SIG-M5 treated with dmso at 0.1 percent for 504 hours (cell line): ENCODE data around the gene MYO1H.
"Not testable (repeated sequence)": the region's sequence is repeated elsewhere in the genome, so short reads cannot be mapped to it uniquely, and the experiment has no call there.

Source experiments
- DNase-seq: peaks from one replicate; lab custom pipeline; 2025; ENCODE audit not compliant: unreplicated experiment; lab: John Stamatoyannopoulos, UW

MYO1H gene

DNA sequence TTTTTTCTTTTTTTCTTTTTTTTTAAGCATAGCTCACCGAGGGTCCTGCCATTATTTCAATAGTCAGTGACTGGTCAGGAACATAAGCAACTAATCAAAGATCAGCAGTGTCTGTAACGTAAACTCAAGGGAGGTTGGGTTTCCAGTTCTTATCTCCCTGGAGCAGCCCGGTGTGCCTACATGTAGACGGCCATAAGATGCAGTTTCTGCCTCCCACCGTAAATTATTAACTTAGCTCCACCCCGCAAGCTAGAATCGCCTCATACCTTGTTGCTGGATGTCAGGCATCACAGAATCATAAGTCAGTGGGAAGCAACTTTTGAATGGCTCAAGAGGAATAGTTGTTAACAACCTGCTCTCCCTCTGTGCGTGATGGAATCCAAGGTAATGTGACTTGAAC lies at the start of gene MYO1H:
Gene MYO1H, plus strand, starts transcription at position 312 of the 400 bp plus-strand sequence. Its CDS starts 61 bp downstream, at position 373.
- DNase-seq: no peak

- no peak for DNase-seq
Observed at GRCh38 chr12:109299849-109300248, 47.9 kb upstream of the MYO1H start.

- no peak for DNase-seq
Observed at GRCh38 chr12:109301643-109302168, 46.0 kb upstream of the MYO1H start.

DNA sequence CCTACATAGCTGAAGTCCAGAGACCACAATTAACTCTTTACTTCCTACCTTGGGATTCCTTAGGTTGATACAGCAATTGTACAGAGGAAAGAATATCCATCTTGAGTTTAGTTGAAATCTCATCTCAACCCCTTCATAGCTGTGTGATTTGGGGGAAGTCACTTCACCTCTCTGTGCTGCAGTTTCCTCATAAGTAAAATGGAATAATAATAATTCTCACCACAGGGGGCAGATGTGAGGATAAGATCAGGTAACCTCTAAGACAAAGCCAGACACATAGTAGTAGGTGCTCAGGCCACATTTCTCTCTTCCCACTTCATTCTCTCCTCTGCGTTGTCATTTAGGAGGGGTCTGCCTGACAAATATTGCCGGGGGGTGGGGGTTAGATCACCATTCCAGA lies 45.3 kb upstream of the MYO1H start:
- no peak for DNase-seq

DNA sequence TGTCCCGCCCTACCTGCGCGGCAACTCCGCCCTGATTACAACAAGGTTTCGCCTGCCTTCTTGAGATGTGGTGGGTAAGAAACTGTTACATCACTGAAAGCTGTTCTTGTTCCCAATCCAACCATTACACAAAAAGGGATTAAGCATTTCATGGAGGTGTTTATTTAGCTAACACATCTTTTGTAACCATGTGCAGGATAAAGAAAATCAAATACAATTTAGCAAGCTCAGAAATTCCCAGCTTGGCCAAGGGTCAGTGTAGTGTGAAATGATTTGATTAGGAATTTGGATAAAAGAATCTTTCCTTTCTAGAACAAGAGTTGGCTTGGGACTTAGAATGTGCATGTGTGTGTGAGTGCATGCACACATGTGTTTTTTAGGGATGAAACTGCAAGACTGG lies 44.9 kb upstream of the MYO1H start:
- no peak for DNase-seq

DNA sequence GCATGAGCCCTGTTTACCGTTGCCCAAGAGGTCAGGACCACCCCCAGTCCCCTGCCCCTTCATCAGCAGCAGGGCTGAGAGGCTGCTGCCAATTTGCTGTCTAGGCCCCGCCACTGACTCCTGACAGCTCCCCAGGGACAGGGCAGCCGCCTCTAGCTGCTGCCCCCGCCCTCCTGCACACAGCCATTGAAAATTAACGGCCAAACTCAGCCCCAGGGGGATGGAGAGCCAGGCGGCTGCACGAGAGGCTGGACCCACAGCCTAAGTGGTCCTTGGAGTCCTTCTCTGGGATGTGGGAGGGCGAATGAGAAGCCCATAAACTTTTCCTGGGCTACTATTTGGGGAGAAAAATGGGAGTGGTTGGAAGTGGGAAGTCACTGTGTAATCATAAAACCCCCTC lies 43.2 kb upstream of the MYO1H start:
- DNase-seq: no peak

GRCh38 chr12:109305547-109305946 lies 42.2 kb upstream of the MYO1H start:
- DNase-seq: no peak

DNA sequence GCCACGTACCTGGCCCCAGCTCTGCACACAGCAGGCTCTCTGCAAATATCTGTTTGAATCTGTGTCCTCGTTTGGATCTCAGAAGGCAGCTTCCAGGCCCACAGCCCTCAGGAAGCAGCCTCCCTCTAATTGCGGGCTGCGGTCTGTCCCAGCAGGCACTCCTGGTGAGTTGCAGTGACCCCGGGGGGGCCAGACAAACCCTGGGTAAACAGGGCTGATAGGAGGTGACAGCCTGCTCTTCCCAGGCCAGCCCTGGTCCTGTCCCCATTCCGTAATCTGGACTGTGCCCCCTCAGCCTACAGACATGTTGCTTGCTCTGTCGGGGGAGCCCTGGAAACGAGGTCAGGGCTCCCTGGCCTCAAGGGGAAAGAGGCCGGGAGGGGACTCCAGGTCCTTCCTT lies 40.6 kb upstream of the MYO1H start:
- DNase-seq: no peak

DNA sequence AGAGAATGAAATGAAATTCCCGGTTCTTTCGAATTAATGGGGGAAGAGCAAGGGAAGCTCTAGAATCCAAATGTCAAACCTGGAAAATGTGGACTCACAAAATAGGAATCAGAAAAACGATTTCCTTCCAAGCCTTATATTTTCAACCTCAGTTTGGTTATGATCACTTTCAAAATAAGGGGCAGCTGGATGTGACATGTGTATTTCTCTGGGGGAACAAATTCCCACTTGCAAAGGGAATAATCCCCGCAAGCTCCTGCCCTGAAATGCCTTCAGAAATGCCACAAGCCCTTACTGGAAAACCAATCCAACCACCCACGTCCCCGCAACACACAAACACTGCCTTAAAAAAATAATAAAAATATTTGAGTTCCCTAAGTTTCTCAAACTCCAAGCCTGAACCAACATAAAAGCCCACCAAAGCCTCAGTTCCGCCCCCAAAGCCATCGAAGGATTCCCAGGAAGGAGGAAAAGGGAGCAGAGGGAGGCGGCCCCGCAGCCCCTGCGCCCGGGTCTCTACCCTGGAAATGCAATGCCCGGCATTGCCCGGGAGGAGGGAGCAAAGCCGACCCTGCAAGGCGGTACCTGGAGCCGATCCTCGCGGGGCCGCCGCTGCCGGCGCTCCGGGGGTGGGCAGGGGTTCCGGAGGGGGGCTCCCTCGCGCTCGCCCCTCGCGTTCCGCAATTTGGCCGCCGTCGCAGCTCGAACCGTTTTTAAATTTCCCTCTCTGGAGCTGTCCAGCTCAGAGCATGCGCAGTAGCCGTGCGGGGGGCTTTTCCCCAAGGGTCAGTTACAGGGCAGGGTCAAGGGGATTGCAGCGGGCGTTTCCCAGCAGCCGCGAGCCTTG lies 38.9 kb upstream of the MYO1H start, which contains the start of gene FOXN4:
Gene FOXN4, minus strand, starts transcription at position 751 of the 847 bp plus-strand sequence. CDS start 963 bp downstream, outside the sequence.
- no peak for DNase-seq

DNA sequence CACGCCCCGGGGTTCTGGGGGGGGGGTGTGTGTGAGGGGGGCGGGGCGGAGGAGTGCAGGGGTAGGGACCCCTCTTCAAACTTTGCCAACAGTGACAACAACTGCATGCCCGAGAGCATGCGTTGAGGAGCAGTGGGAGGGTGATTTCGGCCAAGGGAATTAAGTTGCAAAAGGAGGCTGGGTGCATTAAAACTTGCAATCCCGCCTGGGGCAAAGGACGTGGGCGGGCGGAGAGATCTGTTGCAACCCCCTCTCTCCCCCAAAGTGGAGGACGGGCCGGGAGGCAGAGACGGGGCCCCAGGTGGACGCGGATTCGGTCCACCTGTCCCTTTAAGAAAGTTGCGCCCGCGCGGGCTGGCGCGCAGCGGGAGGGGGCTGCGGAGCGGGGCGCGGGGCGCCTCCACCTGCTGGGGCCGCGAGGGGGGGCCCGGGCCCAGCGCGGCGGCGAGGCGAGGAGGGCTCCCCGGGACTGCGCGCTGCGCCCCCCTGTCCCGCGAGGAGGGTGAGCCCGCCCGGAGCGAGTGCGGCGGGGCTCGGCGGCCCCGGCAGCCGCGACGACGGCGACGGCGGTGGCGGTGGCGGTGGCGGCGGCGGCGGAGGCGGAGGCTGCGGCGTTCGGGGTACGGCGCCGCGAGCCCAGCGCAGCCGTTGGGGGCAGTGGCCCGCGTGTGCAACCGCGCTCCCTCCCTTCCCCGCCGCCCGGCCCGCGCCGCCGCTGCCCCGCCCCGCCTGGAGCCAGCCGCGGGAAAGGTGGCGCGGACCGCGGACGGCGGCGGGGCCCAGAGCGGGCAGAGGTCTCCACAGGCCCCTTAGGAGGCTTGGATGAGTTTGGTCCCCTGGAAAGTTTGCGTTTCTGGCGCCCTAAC lies 38.1 kb upstream of the MYO1H start:
- DNase-seq: peak; percentile 19

DNA sequence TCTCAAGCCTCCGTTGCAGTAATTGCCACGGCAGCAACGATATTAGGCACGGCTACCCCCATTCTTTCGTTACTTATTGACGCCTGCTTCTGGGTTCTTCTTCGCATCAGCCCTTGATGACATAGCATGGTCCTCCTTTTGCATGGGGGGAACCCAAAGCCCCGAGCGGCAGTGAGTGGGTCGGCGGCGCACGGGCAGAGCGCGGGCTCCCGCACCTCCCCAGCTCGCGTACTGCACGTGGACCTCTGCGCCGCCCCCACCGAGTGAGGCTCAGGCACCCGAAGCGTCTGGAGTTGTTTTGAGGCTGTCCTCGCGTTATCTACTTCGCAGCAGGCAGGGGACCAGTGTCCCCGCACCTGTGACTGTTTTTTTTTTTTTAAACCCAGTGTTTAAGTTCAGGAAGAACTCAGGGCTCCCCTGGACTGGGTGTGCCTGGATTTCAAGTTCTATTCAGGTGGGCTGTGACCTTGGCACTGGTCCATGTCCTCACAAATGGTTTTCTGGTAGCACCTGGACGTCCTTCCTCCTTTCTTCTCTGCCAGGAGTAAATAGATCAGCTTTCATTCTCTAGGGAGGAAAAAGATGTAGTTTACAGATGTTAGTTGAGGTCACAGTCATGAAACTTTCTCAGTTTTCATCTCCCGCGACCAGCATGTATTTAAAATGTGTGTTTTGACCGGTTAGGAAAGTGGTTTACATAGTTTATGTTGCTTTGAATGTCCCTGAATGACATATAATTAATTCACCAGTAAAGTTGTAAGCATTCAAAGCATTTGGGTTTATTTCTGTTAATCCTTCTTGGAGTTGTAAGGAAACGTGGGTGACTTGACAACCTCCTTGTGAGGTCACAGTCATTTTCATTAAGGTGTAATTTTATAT lies 37.2 kb upstream of the MYO1H start:
- no peak for DNase-seq

- DNase-seq: not testable (repeated sequence)
Observed at GRCh38 chr12:109321294-109321693, 26.4 kb upstream of the MYO1H start.

- DNase-seq: no peak
Observed at GRCh38 chr12:109329003-109329402, 18.7 kb upstream of the MYO1H start.

- DNase-seq: no peak
Observed at GRCh38 chr12:109329686-109330085, 18.0 kb upstream of the MYO1H start.

DNA sequence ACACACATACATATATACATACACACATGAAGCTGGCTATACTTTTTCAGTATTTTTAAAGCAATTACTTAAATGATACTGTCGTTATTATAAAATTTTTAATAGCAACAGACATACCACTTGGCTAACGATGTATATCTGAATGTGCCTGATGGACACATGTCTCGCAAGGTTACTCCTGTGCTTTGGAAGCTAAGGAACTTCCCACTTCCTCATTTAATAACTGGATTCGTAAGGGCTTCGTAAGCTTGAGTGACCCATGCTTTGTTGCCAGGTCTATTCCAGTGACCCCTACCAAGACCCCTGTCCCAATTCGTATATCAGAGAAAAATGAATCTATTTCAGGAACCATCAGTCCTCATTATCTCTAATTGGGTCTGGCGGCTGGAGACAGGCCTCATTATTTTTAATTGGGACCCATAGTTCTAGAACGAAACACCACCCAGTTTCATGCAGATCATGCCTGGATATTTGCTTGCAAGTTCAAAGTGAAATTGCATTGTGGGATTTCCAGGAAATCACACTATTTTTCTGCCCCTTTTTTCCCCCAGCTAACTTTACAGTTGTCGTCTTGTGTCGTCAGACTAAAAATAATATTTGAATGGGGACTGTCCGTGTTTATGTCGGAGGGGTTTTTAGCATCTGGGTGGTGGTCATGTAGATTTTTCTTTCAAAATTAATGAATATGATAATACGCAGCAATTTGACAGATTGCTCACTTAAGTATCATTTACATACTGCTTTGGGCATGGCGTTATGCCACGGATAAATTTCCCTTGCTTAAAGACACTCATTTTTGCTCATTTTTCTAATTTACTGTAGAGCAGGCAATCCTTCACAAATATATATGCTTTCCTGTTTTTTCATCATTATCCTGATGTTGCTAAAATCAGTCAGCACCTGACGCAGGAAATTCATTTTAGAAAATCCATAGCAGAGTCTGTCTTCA lies 17.1 kb upstream of the MYO1H start:
- no peak for DNase-seq

- no peak for DNase-seq
Observed at GRCh38 chr12:109331301-109331952, 16.3 kb upstream of the MYO1H start.

DNA sequence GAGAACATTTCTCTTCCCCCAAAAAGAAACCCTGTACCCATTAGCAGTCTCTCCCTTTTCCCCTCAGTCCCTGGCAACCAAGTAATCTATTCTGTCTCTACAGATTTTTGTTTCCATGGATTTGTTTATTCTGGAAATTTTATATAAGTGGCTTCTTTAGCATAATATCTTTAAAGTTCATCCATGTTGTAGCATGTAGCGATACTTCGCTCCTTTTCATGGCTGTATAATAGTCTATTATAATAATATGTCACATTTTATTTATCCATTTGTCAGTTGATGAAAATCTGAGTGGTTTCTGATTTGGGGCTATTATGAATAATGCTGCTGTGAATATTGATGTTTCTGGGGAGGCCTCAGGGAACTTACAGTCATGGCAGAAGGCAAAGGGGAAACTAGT lies 12.8 kb upstream of the MYO1H start:
- DNase-seq: no peak

DNA sequence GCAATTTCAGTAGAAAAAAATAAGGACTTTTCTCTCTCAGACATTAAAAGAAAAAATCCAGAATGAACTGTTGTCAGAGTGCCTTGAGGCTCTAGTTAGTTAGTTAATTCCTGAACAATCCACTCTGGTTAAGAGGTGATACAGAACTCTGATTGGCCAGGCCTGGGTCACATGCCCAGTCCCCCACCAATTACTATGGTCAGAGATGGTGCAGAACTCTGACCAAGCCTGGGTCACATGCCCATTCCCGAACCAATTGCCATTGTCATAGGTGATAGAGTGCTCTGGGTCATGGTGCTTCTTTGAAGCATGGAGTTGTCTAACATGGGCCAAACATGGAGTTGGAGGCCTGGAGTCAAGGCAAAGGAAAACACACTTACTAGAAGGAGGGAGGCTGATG lies 11.1 kb upstream of the MYO1H start:
- DNase-seq: no peak

GRCh38 chr12:109343677-109344076 lies 4.0 kb upstream of the MYO1H start:
- DNase-seq: no peak
